Calu3 (cell line): ENCODE results near the gene RIPOR3. TPM values are rescaled to one million over a fixed set of nuclear protein-coding genes. Genes with fewer than 3 reads are reported as not detected.

ENCODE experiments used
- BruUV-seq: library from RNA; stranded (reverse); fragments of 400-500 nt; replicated peaks from 2 replicates; lab custom pipeline; 2021; lab: Mats Ljungman, UMichigan
- CTCF ChIA-PET: fragments of 300-600 bp; sonication (Branson Sonifier 250); formaldehyde crosslinking; loops from one replicate; lab custom pipeline; 2022; ENCODE audit warnings: antibody characterized with exemption; lab: Charles Lee
- DNase-seq: peaks from one replicate; pipeline ENCODE4 v3.0.0; 2022
- H3K27ac Mint-ChIP-seq: one replicate; pipeline ENCODE4 v1.8.0; 2022; ENCODE audit warnings: mixed read lengths; ENCODE audit not compliant: unreplicated experiment
- H3K27me3 Mint-ChIP-seq: one replicate; pipeline ENCODE4 v1.8.0; 2022; ENCODE audit warnings: mixed read lengths; ENCODE audit not compliant: unreplicated experiment
- H3K36me3 Mint-ChIP-seq: one replicate; pipeline ENCODE4 v1.8.0; 2022; ENCODE audit warnings: mild to moderate bottlenecking, moderate library complexity, mixed read lengths; ENCODE audit not compliant: insufficient read depth, unreplicated experiment
- H3K4me1 Mint-ChIP-seq: one replicate; pipeline ENCODE4 v1.8.0; 2022; ENCODE audit warnings: mild to moderate bottlenecking, low read depth, mixed read lengths; ENCODE audit not compliant: unreplicated experiment
- H3K4me3 Mint-ChIP-seq: one replicate; pipeline ENCODE4 v1.8.0; 2022; ENCODE audit warnings: mild to moderate bottlenecking, low read depth, moderate library complexity, mixed read lengths; ENCODE audit not compliant: unreplicated experiment
- H3K9me3 Mint-ChIP-seq: one replicate; pipeline ENCODE4 v1.8.0; 2022; ENCODE audit warnings: low read depth, mixed read lengths; ENCODE audit not compliant: unreplicated experiment
- CTCF ChIP-seq: fragments of 200-600 bp; IDR thresholded peaks from one replicate; pipeline ENCODE4 v1.8.0; 2022; ENCODE audit warnings: antibody characterized with exemption; ENCODE audit not compliant: unreplicated experiment
- intact Hi-C: fragments of 100-400 bp; cut with micrococcal nuclease; formaldehyde crosslinking; loops from one replicate; pipeline ENCODE4 v1.10.0; 2022; ENCODE audit not compliant: unreplicated experiment
- total RNA-seq: library from RNA; stranded (reverse); gene quantifications from 2 replicates; pipeline ENCODE4 v1.2.3, GENCODE V29; 2022

RIPOR3 gene
- total RNA-seq, 1 experiment from 2014 or later = 4.0 TPM

GRCh38 chr20:50632236-50632635 lies 59.1 kb downstream of the RIPOR3 start:
- no peak overlapping the region for H3K27ac Mint-ChIP-seq

GRCh38 chr20:50630578-50631263 lies 60.6 kb downstream of the RIPOR3 start:
- CTCF ChIA-PET = no interaction called here
- intact Hi-C loops = no loop called here
- H3K4me3 Mint-ChIP-seq = no peak overlapping the region
- no peak for TF ChIP-seq CTCF
- H3K36me3 Mint-ChIP-seq = no peaks in the 10 kb centered on the region
- no peaks in the 10 kb centered on the region for H3K27me3 Mint-ChIP-seq
- no peak for DNase-seq
- H3K4me1 Mint-ChIP-seq = peaks cover 23% of the 10 kb centered on the region
- H3K9me3 Mint-ChIP-seq = no peaks in the 10 kb centered on the region
- BruUV-seq = no TSS peak
- H3K27ac Mint-ChIP-seq = no peak overlapping the region

More at GRCh38 chr20:50632236-50632635, 59.1 kb downstream of the RIPOR3 start:
- intact Hi-C loops = no loop called here
- no peaks in the 10 kb centered on the region for H3K27me3 Mint-ChIP-seq
- H3K4me1 Mint-ChIP-seq = peaks cover 34% of the 10 kb centered on the region
- H3K4me3 Mint-ChIP-seq = no peak overlapping the region
- no peaks in the 10 kb centered on the region for H3K9me3 Mint-ChIP-seq
- H3K36me3 Mint-ChIP-seq = no peaks in the 10 kb centered on the region
- BruUV-seq = no TSS peak
- no peak for TF ChIP-seq CTCF
- no peak for DNase-seq
- CTCF ChIA-PET = interaction anchor here (1.0 kb wide), 1 partner anchor 31 kb away, joined by 3 read pairs; no protein-coding TSS in a partner anchor

GRCh38 chr20:50629670-50630045 lies 61.7 kb downstream of the RIPOR3 start:
- Mint-ChIP-seq H3K4me3 (no peak overlapping the region), H3K36me3 (peaks cover 2% of the 10 kb centered on the region)
- DNase-seq = no peak

More at GRCh38 chr20:50629670-50630045, 61.7 kb downstream of the RIPOR3 start:
- peaks cover 26% of the 10 kb centered on the region for H3K4me1 Mint-ChIP-seq
- no peaks in the 10 kb centered on the region for H3K9me3 Mint-ChIP-seq
- CTCF ChIA-PET = interaction anchor here (4.5 kb wide), 1 partner anchor 30 kb away, joined by 28 read pairs; no protein-coding TSS in a partner anchor
- TF ChIP-seq CTCF = no peak
- no TSS peak for BruUV-seq
- intact Hi-C loops = loop anchor here (5.0 kb wide), 1 partner anchor 118 kb away; no protein-coding TSS in a partner anchor
- H3K27me3 Mint-ChIP-seq = no peaks in the 10 kb centered on the region
- no peak overlapping the region for H3K27ac Mint-ChIP-seq
